ENCODE data around the gene KDM4C.
"Not testable (repeated sequence)": the region's sequence is repeated elsewhere in the genome, so short reads cannot be mapped to it uniquely, and the experiment has no call there.

Gene KDM4C

DNA sequence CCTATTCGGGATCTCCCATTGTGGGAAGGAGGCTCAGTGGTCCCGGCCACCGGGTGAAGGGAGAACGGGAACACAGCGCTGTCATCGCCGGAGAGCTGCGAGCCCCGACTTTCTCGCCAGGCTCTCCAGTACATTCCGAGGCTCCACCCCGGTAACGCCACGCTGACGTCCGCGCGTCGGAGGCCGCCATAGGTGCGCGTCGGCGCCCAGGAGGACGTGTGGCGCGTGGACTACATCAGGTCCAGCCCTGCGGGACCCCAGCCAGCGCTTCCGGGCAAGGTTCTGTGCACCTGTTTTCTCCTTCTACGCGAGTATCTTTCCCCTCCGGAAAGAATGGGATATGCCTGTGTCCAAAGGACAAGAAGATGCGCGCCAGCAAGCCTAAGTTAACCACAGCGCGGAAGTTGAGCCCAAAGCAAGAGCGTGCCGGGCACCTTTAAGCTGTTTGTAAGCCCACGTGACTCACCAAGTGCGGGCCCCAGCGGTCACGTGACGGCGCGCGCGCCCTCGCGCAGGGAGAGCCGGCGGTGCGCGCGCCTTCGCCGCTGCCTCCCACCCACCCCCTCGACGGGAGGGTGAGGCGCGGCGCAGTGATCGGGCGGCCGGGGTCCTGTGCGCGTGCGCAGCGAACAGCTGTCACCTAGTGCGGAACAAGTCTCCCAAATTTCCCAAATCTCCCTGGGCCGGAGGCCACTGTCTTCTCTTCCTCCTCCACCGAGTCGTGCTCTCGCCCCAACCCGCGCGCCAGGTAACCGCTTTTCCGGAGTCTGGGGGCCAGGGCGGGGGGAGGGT is at the start of gene KDM4C:
KDM4C (plus strand) TSS at position 518 of the 792 bp plus-strand sequence. CDS start 35,016 bp downstream, outside the sequence.
- peak; percentile 78 to 84 for DNase-seq (ENCODE audit: low read depth in 2 of 2)

DNA sequence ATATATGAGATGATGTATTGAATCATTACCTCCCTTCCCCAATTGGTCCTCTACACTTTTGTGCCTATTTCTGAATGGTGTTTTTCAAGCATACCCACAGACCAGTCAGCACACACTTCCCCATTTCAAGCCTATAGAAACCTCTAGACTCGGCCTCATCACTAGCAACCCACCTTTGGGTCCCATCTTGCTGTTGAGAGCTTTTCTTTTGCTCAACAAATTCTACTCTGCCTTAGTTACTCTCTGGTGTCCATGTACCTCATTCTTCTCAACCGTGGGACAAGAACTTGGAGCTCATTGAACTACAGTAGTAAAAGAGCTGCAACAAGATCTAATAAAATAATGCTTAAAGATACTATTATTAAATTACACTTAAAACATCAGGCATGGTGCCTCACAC is 49.0 kb upstream of the KDM4C start:
- no peak for DNase-seq (ENCODE audit: low read depth in 2 of 2)

GRCh38 chr9:6711403-6711802 is 46.4 kb upstream of the KDM4C start:
- no peak for DNase-seq (ENCODE audit: low read depth in 2 of 2)

GRCh38 chr9:6712041-6712440 is 45.7 kb upstream of the KDM4C start:
- no peak for DNase-seq (ENCODE audit: low read depth in 2 of 2)

DNA sequence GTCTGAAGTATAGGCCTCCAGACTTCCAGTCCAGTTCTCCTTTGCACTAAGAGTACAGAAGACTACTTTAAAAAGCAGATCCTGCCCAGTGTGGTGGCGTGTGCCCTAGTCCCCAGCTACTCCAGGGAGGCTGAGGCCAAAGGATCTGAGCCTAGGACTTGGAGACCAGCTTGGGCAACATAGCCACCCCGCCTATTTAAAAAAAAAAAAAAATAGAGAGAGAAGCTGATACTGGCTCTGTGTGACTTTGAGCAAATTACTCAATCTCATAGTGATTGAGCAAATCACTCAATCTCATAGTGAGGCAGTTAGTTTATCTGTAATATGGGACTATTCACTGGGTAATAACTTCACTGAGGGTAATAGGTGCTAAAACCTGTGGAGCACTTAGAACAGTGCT is 43.6 kb upstream of the KDM4C start:
- no peak for DNase-seq (ENCODE audit: low read depth in 2 of 2)

- not testable (repeated sequence) for DNase-seq (ENCODE audit: low read depth in 2 of 2)
Observed at GRCh38 chr9:6715153-6715754, 42.5 kb upstream of the KDM4C start.

DNA sequence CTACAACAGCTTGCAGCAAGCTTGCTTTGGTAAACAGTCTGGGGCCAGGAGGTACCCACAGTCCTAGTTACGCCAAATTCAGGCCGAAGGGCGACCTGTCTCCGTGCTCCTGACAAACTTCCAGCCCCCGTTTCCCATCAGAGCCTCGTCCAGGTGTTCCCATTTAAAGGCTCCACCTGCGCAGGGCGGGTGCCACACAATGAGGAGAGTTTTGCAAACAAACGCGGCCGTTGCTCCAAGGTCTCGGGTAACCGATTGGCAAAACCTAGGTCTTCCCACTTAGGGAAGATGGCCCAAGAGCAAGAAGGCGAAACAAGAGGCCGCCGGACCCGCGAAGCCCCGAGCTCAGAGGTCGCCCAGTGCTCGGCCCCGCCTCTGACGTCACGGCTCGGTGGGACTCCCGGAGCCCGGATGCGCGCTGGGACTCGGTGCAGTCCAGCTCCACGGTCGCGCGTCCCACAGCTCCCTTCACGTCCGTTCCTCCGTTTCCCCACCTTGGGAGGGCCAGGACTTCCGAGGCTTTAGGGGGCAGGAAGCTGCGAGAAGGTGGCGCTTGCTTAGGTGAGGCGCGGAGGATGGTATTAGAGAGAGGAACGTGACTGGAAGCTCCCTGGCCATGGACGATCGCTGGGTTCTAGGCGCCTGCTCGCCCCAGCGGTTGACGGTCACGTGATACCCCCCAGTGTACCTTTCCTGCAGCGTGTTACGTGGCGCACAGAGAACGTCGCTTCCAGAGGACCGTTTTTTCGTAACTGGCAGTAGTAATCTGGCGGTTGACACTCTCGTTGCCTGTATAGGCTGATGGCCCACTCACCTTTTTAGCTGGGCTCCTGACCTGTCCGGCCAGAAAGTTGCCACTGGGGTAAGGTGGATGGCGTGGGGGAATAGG is 41.8 kb upstream of the KDM4C start:
- DNase-seq (ENCODE audit: low read depth in 2 of 2) = peak; percentile 22 to 36

- no peak for DNase-seq (ENCODE audit: low read depth in 2 of 2)
Observed at GRCh38 chr9:6716766-6717165, 41.0 kb upstream of the KDM4C start.

DNA sequence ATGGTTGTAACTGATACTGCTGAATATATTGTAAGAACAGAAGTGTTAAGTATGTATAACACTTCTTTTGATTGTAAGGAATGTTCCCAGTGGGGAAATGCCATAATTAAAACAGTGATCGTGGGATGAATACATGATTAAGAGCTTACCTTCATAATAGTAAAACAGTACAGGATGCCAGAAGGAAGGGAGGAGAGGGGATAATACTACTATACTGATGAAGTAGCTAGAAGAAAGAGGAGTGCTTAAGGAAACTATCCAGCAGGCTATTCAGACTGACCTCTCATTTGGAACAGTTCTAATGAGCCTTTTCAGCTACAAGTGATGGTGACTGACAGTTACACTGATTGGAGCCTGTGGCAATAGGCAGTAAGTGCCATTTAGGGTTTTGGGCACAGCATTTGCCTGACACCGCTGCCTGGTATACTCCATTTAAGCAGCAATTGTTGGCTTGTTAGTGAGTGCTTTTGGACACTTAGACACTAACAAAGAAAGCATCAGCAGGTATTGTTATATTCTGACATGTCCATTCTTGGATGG is 33.8 kb upstream of the KDM4C start:
- no peak for DNase-seq (ENCODE audit: low read depth in 2 of 2)

DNA sequence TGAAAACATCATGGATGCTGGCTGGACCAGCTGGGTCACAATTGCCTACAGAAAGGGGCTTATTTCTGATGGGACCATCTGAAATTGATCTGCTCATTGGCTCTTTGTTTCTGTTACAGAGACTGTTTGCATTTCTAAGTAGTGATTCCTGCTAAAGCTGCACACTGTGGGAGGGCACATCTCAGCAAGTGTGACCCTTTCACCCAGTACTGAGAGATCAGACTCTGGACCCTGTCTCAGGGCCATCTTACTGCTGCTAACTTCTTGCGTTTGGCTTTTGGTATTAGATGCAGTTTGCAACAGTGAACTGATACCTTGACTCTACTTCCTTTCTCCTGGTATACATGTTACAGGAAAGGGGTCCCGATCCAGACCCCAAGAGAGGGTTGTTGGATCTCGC is 24.5 kb upstream of the KDM4C start:
- no peak for DNase-seq (ENCODE audit: low read depth in 2 of 2)

GRCh38 chr9:6733831-6734230 is 23.9 kb upstream of the KDM4C start:
- DNase-seq (ENCODE audit: low read depth in 2 of 2) = no peak

DNA sequence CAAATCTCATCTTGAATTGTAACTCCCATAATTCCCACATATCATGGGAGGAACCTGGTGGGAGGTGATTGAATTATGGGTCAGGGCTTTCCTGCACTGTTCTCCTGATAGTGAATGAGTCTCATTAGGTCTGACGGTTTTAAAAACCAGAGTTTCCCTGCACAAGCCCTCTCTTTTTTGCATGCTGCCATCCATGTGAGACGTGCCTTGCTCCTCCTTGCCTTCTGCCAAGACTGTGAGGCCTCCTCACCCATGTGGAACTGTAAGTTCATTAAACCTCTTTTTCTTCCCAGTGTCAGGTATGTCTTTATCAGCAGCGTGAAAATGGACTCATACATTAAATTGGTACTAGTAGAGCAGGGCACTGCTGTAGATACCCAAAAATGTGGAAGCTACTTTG is 22.4 kb upstream of the KDM4C start:
- no peak for DNase-seq (ENCODE audit: low read depth in 2 of 2)

GRCh38 chr9:6739218-6739617 is 18.6 kb upstream of the KDM4C start:
- DNase-seq (ENCODE audit: low read depth in 2 of 2) = no peak

DNA sequence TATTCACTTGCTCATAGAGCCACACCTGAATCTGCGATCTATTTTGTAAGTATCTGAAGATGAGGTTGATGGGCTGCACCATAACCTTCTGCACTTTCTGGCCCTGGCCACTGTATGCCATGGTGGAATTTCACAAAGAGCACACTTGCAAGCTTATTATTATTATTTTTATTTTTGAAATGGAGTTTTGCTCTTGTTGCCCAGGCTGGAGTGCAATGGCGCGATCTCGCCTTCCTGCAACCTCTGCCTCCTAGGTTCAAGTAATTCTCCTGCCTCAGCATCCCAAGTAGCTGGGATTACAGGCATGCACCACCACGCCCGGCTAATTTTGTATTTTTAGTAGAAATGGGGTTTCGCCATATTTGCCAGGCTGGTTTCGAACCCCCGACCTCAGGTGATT is 8.9 kb upstream of the KDM4C start:
- DNase-seq (ENCODE audit: low read depth in 2 of 2) = not testable (repeated sequence)

DNA sequence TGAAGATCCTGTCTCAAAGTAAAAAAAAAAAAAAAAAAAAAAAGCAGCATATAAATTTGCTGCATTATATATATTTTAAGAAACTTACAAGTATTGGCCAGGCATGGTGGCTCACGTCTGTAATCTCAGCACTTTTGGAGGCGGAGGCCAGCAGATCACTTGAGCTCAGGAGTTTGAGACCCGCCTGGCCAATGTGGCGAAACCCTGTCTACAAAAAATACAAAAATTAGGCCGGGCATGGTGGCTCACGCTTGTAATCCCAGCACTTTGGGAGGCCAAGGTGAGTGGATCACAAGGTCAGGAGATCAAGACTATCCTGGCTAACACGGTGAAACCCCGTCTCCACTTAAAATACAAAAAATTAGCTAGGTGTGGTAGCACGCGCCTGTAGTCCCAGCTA is 2.9 kb upstream of the KDM4C start:
- DNase-seq (ENCODE audit: low read depth in 2 of 2) = not testable (repeated sequence)

- peak; percentile 38 to 49 for DNase-seq (ENCODE audit: low read depth in 2 of 2)
Observed at GRCh38 chr9:6757132-6757455, 679 bp upstream of the KDM4C start.

DNA sequence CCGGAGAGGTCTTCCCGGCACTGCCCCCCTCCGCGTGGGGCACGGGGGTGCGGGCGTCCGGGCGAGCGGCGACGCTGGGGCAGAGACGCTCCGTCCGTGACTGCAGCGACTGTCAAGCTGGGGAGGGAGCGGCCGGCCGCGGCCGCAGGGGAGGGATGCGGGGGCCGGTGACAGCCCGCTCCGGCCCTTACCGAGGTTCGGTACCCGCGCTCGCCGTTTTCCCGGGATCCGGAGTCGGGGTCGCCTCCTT is 400 bp downstream of the KDM4C start:
- peak in 1 of 2 donors; percentile 4 for DNase-seq (ENCODE audit: low read depth in 2 of 2)

- peak; percentile 12 to 14 for DNase-seq (ENCODE audit: low read depth in 2 of 2)
Observed at GRCh38 chr9:6758498-6759184, 868 bp downstream of the KDM4C start.

- peak in 1 of 2 donors; percentile 4 for DNase-seq (ENCODE audit: low read depth in 2 of 2)
Observed at GRCh38 chr9:6759185-6759977, 1.6 kb downstream of the KDM4C start.

- no peak for DNase-seq (ENCODE audit: low read depth in 2 of 2)
Observed at GRCh38 chr9:6761306-6761705, 3.5 kb downstream of the KDM4C start.

DNA sequence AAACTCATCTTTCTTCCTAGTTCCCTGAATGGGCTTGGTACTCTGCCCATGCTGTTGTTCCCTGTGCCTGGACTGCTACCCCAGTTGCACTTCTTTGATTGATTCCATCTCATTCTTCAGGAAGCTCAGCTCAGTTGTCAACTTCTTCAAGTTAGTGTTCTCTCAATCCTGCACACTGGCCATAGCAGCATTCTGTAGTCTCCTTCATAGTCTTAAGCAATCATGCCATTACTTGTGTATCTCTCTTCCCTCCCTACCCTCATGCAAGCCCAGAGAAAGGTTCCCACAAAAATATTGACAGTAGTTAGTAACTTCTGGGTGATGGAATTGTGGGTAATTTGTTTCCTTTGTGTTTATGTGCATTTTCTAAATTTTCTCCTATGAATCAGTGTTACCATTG is 5.5 kb downstream of the KDM4C start:
- DNase-seq (ENCODE audit: low read depth in 2 of 2) = no peak

Measured in stimulated activated CD8-positive, alpha-beta memory T cell treated with anti-CD3 and anti-CD28 coated beads, Interleukin-7, amount 100 ng/mL, for 1 hour (primary cell).